Neural cell (in vitro differentiated cells): ENCODE results near the gene PRKCZ. TPM values are rescaled to one million over a fixed set of nuclear protein-coding genes. Genes with fewer than 3 reads are reported as not detected.

Experiments used
- H2AFZ ChIP-seq: fragments of 200-600, 300-800 bp; sonication (generic), shearing (Covaris generic); 2 replicates; pipeline ENCODE4 v1.6.0; 2014; ENCODE audit warnings: low read depth, mild to moderate bottlenecking, antibody characterized with exemption, low read length, moderate library complexity
- H3F3A ChIP-seq: fragments of 200-600 bp; shearing (Covaris generic); 2 replicates; pipeline ENCODE4 v1.6.1; 2016; ENCODE audit warnings: mild to moderate bottlenecking, moderate library complexity, mixed read lengths, antibody characterized with exemption, low read length; ENCODE audit not compliant: insufficient read depth, poor library complexity, severe bottlenecking
- H3K27ac ChIP-seq: fragments of 200-600, 300-800 bp; sonication (generic), shearing (Covaris generic); 2 replicates; pipeline ENCODE4 v1.5.1; 2014; ENCODE audit warnings: mild to moderate bottlenecking, low read length, moderate library complexity
- H3K27me3 ChIP-seq: fragments of 300-800, 200-600 bp; sonication (generic), shearing (Covaris generic); 2 replicates; pipeline ENCODE4 v1.6.0; 2014; ENCODE audit warnings: mild to moderate bottlenecking, low read depth, low read length, moderate library complexity; ENCODE audit not compliant: insufficient read depth
- H3K36me3 ChIP-seq: fragments of 300-800, 200-600 bp; sonication (generic), shearing (Covaris generic); 2 replicates; pipeline ENCODE4 v1.5.1; 2014; ENCODE audit warnings: mild to moderate bottlenecking, antibody characterized with exemption, low read length, moderate library complexity; ENCODE audit not compliant: insufficient read depth
- H3K4me2 ChIP-seq: fragments of 300-800, 200-600 bp; sonication (generic), shearing (Covaris generic); 2 replicates; pipeline ENCODE4 v1.6.0; 2014; ENCODE audit warnings: mild to moderate bottlenecking, low read length
- H3K4me3 ChIP-seq: fragments of 300-800, 200-600 bp; sonication (generic), shearing (Covaris generic); 2 replicates; pipeline ENCODE4 v1.5.1; 2014; ENCODE audit warnings: mild to moderate bottlenecking, low read length, moderate library complexity
- H3K79me2 ChIP-seq: fragments of 200-600 bp; shearing (Covaris generic); replicated peaks from 2 replicates; pipeline ENCODE4 v1.6.0; 2014; ENCODE audit warnings: mild to moderate bottlenecking, low read length, moderate library complexity; ENCODE audit not compliant: insufficient read depth
- H3K9ac ChIP-seq: fragments of 300-800, 200-600 bp; sonication (generic), shearing (Covaris generic); 2 replicates; pipeline ENCODE4 v1.6.1; 2016; ENCODE audit warnings: mild to moderate bottlenecking, low read length, mixed read lengths
- H3K9me2 ChIP-seq: fragments of 200-600 bp; shearing (Covaris generic); 2 replicates; pipeline ENCODE4 v1.6.1; 2016; ENCODE audit warnings: mild to moderate bottlenecking, low read length, mixed read lengths; ENCODE audit not compliant: insufficient read depth
- H3K9me3 ChIP-seq: fragments of 200-600, 300-800 bp; sonication (generic), shearing (Covaris generic); 2 replicates; pipeline ENCODE4 v1.6.1; 2016; ENCODE audit warnings: mild to moderate bottlenecking, mixed run types, low read length, moderate library complexity, mixed read lengths
- H4K20me1 ChIP-seq: fragments of 200-600 bp; shearing (Covaris generic); 2 replicates; pipeline ENCODE4 v1.6.1; 2016; ENCODE audit warnings: mild to moderate bottlenecking, mixed run types; ENCODE audit not compliant: insufficient read depth
- CTCF ChIP-seq: fragments of 450-650 bp; IDR thresholded peaks from 2 replicates; pipeline ENCODE4 v1.5.1; 2014; ENCODE audit warnings: antibody characterized with exemption, mild to moderate bottlenecking, moderate library complexity; ENCODE audit not compliant: poor library complexity, severe bottlenecking
- EP300 ChIP-seq: fragments of 450-650 bp; conservative IDR thresholded peaks from 2 replicates; pipeline ENCODE4 v1.6.1; 2014; ENCODE audit warnings: antibody characterized with exemption, mild to moderate bottlenecking, moderate library complexity; ENCODE audit not compliant: poor library complexity, severe bottlenecking
- EZH2 ChIP-seq: fragments of 200-600, 300-800 bp; shearing (Covaris generic), sonication (generic); IDR thresholded peaks from 2 replicates; pipeline ENCODE4 v1.6.1; 2014; ENCODE audit warnings: antibody characterized with exemption, low read length, borderline replicate concordance, mild to moderate bottlenecking; ENCODE audit not compliant: insufficient read depth, poor library complexity, severe bottlenecking
- MXI1 ChIP-seq: fragments of 450-650 bp; conservative IDR thresholded peaks from 2 replicates; pipeline ENCODE4 v1.6.1; 2014; ENCODE audit warnings: antibody characterized with exemption, mild to moderate bottlenecking; ENCODE audit not compliant: poor library complexity, severe bottlenecking
- POLR2AphosphoS5 ChIP-seq: IDR thresholded peaks from 2 replicates; pipeline ENCODE4 v1.6.1; 2012
- RAD21 ChIP-seq: fragments of 450-650 bp; conservative IDR thresholded peaks from 2 replicates; pipeline ENCODE4 v1.6.1; 2014; ENCODE audit warnings: antibody characterized with exemption, mild to moderate bottlenecking, moderate library complexity
- REST ChIP-seq: IDR thresholded peaks from 2 replicates; pipeline ENCODE4 v1.6.1; 2012; ENCODE audit warnings: borderline replicate concordance
- SMC3 ChIP-seq: fragments of 450-650 bp; conservative IDR thresholded peaks from 2 replicates; pipeline ENCODE4 v1.6.1; 2014; ENCODE audit warnings: antibody characterized with exemption, mild to moderate bottlenecking, moderate library complexity; ENCODE audit not compliant: poor library complexity
- TAF1 ChIP-seq: IDR thresholded peaks from 2 replicates; pipeline ENCODE4 v1.6.1; 2012; ENCODE audit warnings: low read depth
- polyA plus RNA-seq: library from polyadenylated mRNA; depleted of rRNA; stranded (reverse); fragments of >200 nt; gene quantifications from 2 replicates; pipeline ENCODE4 v1.2.3, GENCODE V29; 2014

Gene PRKCZ
- polyA plus RNA-seq, 1 donor from 2014 or later, result 54.9 TPM

- no peak overlapping the region for H2AFZ ChIP-seq
These were observed 27.0 kb upstream of the PRKCZ start for GRCh38 chr1:2023187-2023586.

GRCh38 chr1:2024451-2024850 lies 25.8 kb upstream of the PRKCZ start:
- H3K9me2 ChIP-seq, result no peaks in the 10 kb centered on the region
- peaks cover 18% of the 10 kb centered on the region for H3K27me3 ChIP-seq
- no peak overlapping the region for H3K27ac ChIP-seq
- H3K4me2 ChIP-seq, result no peak overlapping the region
- H2AFZ ChIP-seq, result no peak overlapping the region
- H3K9me3 ChIP-seq, result no peaks in the 10 kb centered on the region
- H3K4me3 ChIP-seq, result no peak overlapping the region
- H3F3A ChIP-seq, result no peaks in the 10 kb centered on the region
- no peaks in the 10 kb centered on the region for H3K36me3 ChIP-seq
- no peak overlapping the region for H3K9ac ChIP-seq
- H3K79me2 ChIP-seq, result no peaks in the 10 kb centered on the region
- H4K20me1 ChIP-seq, result no peaks in the 10 kb centered on the region
- TF ChIP-seq SMC3 (no peak), RAD21 (no peak), CTCF (no peak), EZH2 (no peak), TAF1 (no peak), MXI1 (no peak), EP300 (no peak)

More at GRCh38 chr1:2023187-2023586, 27.0 kb upstream of the PRKCZ start:
- no peaks in the 10 kb centered on the region for H3K36me3 ChIP-seq
- no peaks in the 10 kb centered on the region for H4K20me1 ChIP-seq
- no peaks in the 10 kb centered on the region for H3F3A ChIP-seq
- no peak overlapping the region for H3K4me3 ChIP-seq
- H3K9me2 ChIP-seq, result no peaks in the 10 kb centered on the region
- no peaks in the 10 kb centered on the region for H3K9me3 ChIP-seq
- H3K27ac ChIP-seq, result no peak overlapping the region
- H3K9ac ChIP-seq, result no peak overlapping the region
- peaks cover 25% of the 10 kb centered on the region for H3K27me3 ChIP-seq
- H3K4me2 ChIP-seq, result no peak overlapping the region
- TF ChIP-seq POLR2AphosphoS5 (no peak), CTCF (no peak), SMC3 (no peak), MXI1 (no peak), TAF1 (no peak), REST (no peak), RAD21 (no peak), EZH2 (no peak), EP300 (no peak)
- no peaks in the 10 kb centered on the region for H3K79me2 ChIP-seq
